Activated T-helper 1 cell treated with anti-CD3 and anti-CD28 coated beads, Interleukin-12 subunit alpha, Interleukin-12 subunit beta, Interleukin-2, Interleukin-4 antibody, amounts not matched to agents 30 ng/mL and 10 ng/mL and 1 ng/mL, durations not matched to agents 14 hours and 24 hours and 36 hours (primary cell): ENCODE results near the gene LRP10. TPM values are rescaled to one million over a fixed set of nuclear protein-coding genes. Genes with fewer than 3 reads are reported as not detected.
"Not testable (repeated sequence)": the region's sequence is repeated elsewhere in the genome, so short reads cannot be mapped to it uniquely, and the experiment has no call there.

Experiments used
- DNase-seq: peaks from one replicate; pipeline ENCODE4 v3.0.0; 2021; ENCODE audit warnings: low spot score
- H3K27ac Mint-ChIP-seq: one replicate; pipeline ENCODE4 v1.8.0; 2021; ENCODE audit warnings: mild to moderate bottlenecking, mixed read lengths
- H3K27me3 Mint-ChIP-seq: one replicate; pipeline ENCODE4 v1.8.0; 2022; ENCODE audit warnings: mild to moderate bottlenecking, moderate library complexity, mixed read lengths; ENCODE audit not compliant: insufficient read depth
- H3K36me3 Mint-ChIP-seq: one replicate; pipeline ENCODE4 v1.8.0; 2021; ENCODE audit warnings: low read depth, mixed read lengths
- H3K4me1 Mint-ChIP-seq: one replicate; pipeline ENCODE4 v1.8.0; 2021; ENCODE audit warnings: low read depth, mixed read lengths
- H3K4me3 Mint-ChIP-seq: one replicate; pipeline ENCODE4 v1.8.0; 2021; ENCODE audit warnings: mild to moderate bottlenecking, moderate library complexity, mixed read lengths
- H3K9me3 Mint-ChIP-seq: one replicate; pipeline ENCODE4 v1.8.0; 2021; ENCODE audit warnings: mixed read lengths
- intact Hi-C: fragments of 100-400 bp; cut with micrococcal nuclease; formaldehyde crosslinking; loops from one replicate; pipeline ENCODE4 v1.15.1; 2024
- total RNA-seq: library from RNA; stranded (reverse); gene quantifications from 2 replicates; pipeline ENCODE4 v1.2.3, GENCODE V29; 2022

Gene LRP10
- total RNA-seq: 44.6 and 46.0 TPM in 2 replicates

- H3K27ac Mint-ChIP-seq: peak within 1 kb of the TSS; percentile 95
- peaks cover 26% of the 10 kb centered on the region for H3K4me1 Mint-ChIP-seq
- no peaks in the 10 kb centered on the region for H3K27me3 Mint-ChIP-seq
- DNase-seq: peak; percentile 79
- H3K36me3 Mint-ChIP-seq: peaks cover 24% of the 10 kb centered on the region
- no peaks in the 10 kb centered on the region for H3K9me3 Mint-ChIP-seq
- intact Hi-C loops: loop anchor here (1.0 to 5.0 kb wide), 14 partner anchors 13 to 1602 kb away; partner anchors contain the start of genes ABHD4, ACIN1, C14orf119 and DAD1
- H3K4me3 Mint-ChIP-seq: peak within 1 kb of the TSS; percentile 91
Observed at GRCh38 chr14:22871224-22872032, at the start of gene LRP10. Gene LRP10, plus strand, starts transcription at chr14:22871740. Its CDS starts 564 bp downstream, at chr14:22872304.

- Mint-ChIP-seq H3K27me3 (peaks cover 8% of the 10 kb centered on the region), H3K4me1 (peaks cover 35% of the 10 kb centered on the region), H3K36me3 (peaks cover 2% of the 10 kb centered on the region), H3K9me3 (no peaks in the 10 kb centered on the region), H3K27ac (no peak overlapping the region), H3K4me3 (no peak overlapping the region)
- intact Hi-C loops: loop anchor here (2.0 kb wide), 2 partner anchors 161 to 251 kb away; partner anchors contain the start of gene AJUBA
- no peak for DNase-seq
Observed at GRCh38 chr14:22822016-22822570, 49.4 kb upstream of the LRP10 start.

GRCh38 chr14:22822571-22823098, 48.9 kb upstream of the LRP10 start:
- Mint-ChIP-seq H3K9me3 (no peaks in the 10 kb centered on the region), H3K27me3 (peaks cover 8% of the 10 kb centered on the region), H3K4me1 (peaks cover 35% of the 10 kb centered on the region), H3K36me3 (peaks cover 2% of the 10 kb centered on the region), H3K4me3 (peak overlapping the region; percentile 60), H3K27ac (no peak overlapping the region)
- intact Hi-C loops: loop anchor here (1.0 to 2.0 kb wide), 4 partner anchors 31 to 252 kb away; partner anchors contain the start of gene AJUBA
- peak; percentile 52 for DNase-seq

- Mint-ChIP-seq H3K4me1 (peaks cover 32% of the 10 kb centered on the region), H3K9me3 (peaks cover 6% of the 10 kb centered on the region), H3K4me3 (no peak overlapping the region), H3K27ac (no peak overlapping the region), H3K27me3 (peaks cover 5% of the 10 kb centered on the region), H3K36me3 (peaks cover 2% of the 10 kb centered on the region)
- intact Hi-C loops: no loop called here
- DNase-seq: no peak
Observed at GRCh38 chr14:22824711-22825359, 46.7 kb upstream of the LRP10 start.

GRCh38 chr14:22829076-22829660, 42.4 kb upstream of the LRP10 start:
- Mint-ChIP-seq H3K36me3 (peaks cover 21% of the 10 kb centered on the region), H3K27ac (peak overlapping the region; percentile 91), H3K4me3 (peak overlapping the region; percentile 95), H3K4me1 (peaks cover 39% of the 10 kb centered on the region)
- not testable (repeated sequence) for DNase-seq, H3K9me3 Mint-ChIP-seq, H3K27me3 Mint-ChIP-seq
- intact Hi-C loops: loop anchor here (1.0 to 2.0 kb wide), 5 partner anchors 24 to 240 kb away; partner anchors contain the start of genes DAD1, LRP10, OXA1L and RBM23

- intact Hi-C loops: loop anchor here (1.0 to 2.0 kb wide), 5 partner anchors 23 to 241 kb away; partner anchors contain the start of genes DAD1, LRP10, OXA1L and RBM23
- H3K36me3 Mint-ChIP-seq: peaks cover 22% of the 10 kb centered on the region
- H3K9me3 Mint-ChIP-seq: peaks cover 6% of the 10 kb centered on the region
Observed at GRCh38 chr14:22829661-22830442, 41.7 kb upstream of the LRP10 start, which contains the start of gene MRPL52. Gene MRPL52, plus strand, starts transcription at chr14:22829887. Its CDS starts 26 bp downstream, at chr14:22829913.

DNA sequence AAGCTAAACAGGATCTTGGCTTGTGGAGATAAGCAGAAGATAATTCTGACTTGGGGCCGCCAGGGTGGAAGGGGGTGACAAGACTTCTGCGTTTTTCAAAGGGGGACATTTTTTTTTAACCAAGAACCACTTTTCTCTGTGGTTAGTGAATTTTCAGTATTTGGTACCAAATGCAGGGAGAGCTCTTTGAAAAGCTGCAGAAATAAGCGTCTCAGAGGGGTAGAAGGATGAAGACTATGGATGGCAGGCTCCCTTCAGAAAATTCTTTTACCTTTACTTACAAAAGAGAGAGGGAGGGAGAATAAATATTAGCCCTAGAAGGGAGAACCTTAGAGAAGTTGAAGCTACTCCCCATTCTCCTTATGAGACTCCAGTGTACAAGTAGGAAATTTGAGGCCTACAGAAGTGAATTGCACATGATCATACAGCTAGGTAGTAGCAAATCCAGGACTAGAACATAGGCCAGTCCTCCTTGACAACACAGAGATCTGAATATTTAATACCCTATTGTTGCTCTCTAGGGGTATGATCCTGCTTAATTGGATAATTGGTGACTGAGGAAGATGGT, 41.0 kb upstream of the LRP10 start:
- Mint-ChIP-seq H3K9me3 (peaks cover 6% of the 10 kb centered on the region), H3K27ac (peak overlapping the region; percentile 91), H3K36me3 (peaks cover 27% of the 10 kb centered on the region), H3K4me3 (peak overlapping the region; percentile 95), H3K4me1 (peaks cover 30% of the 10 kb centered on the region), H3K27me3 (no peaks in the 10 kb centered on the region)
- no peak for DNase-seq
- intact Hi-C loops: no loop called here

More at GRCh38 chr14:22829661-22830442, 41.7 kb upstream of the LRP10 start, which contains the start of gene MRPL52:
- Mint-ChIP-seq H3K27me3 (no peaks in the 10 kb centered on the region), H3K27ac (peak within 1 kb of the TSS; percentile 91), H3K4me1 (peaks cover 33% of the 10 kb centered on the region), H3K4me3 (peak within 1 kb of the TSS; percentile 95)
- peak; percentile 81 for DNase-seq

DNA sequence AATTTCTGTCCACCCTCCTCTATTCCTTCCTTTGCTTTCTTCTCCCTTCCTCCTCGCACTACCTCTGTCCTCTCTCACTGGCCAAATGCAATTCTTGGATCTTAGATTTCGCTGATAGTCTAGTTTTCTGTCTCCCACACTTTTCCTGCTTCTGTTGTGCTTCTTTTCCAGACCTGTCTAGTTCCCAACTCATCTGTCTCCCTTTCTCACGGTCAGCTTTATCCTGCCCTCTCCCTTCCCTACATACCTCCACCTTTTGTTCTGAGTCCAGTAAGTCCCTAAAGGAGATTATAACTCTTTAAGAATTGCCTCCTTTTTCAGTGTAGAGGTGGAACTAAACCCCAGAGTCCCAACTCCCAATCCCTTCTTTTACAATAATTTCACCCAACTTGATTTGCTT, 36.0 kb upstream of the LRP10 start:
- intact Hi-C loops: no loop called here
- no peaks in the 10 kb centered on the region for H3K9me3 Mint-ChIP-seq
- DNase-seq: no peak
- H3K36me3 Mint-ChIP-seq: peaks cover 30% of the 10 kb centered on the region
- H3K4me3 Mint-ChIP-seq: no peak overlapping the region
- H3K27ac Mint-ChIP-seq: no peak overlapping the region
- peaks cover 13% of the 10 kb centered on the region for H3K27me3 Mint-ChIP-seq
- peaks cover 20% of the 10 kb centered on the region for H3K4me1 Mint-ChIP-seq

DNA sequence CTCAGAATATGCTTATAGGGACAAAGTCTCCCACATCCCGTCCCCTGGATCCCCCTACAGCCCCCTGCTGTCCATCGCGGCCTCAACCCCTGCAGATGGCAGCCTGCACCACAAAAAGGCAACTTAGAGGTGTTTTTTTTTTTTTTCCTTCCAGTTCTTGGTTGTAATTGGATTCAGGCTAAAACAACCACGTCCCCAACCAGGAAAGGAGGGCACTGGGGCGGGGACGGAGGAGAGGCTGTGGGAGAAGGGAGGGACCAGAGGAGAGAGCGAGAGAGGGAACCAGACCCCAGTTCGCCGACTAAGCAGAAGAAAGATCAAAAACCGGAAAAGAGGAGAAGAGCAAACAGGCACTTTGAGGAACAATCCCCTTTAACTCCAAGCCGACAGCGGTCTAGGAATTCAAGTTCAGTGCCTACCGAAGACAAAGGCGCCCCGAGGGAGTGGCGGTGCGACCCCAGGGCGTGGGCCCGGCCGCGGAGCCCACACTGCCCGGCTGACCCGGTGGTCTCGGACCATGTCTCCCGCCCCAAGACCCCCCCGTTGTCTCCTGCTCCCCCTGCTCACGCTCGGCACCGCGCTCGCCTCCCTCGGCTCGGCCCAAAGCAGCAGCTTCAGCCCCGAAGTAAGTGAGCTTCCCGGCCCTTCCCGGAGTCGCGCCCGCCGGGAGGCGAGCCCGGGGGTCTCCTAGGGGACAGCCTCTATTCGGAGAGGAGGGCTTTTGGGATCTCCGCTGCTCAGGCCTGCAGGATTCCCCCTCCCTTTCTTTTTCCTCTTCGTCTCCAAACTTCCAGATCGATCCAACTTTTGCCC, 35.0 kb upstream of the LRP10 start, which contains the start of gene MMP14:
MMP14 (plus strand) TSS at position 285 of the 813 bp plus-strand sequence; CDS start at position 518, 233 bp downstream.
- no peak for DNase-seq
- Mint-ChIP-seq H3K27ac (no peak within 1 kb of the TSS), H3K9me3 (no peaks in the 10 kb centered on the region), H3K36me3 (peaks cover 23% of the 10 kb centered on the region), H3K4me3 (peak within 1 kb of the TSS; percentile 72), H3K4me1 (peaks cover 11% of the 10 kb centered on the region), H3K27me3 (peaks cover 13% of the 10 kb centered on the region)
- intact Hi-C loops: no loop called here

DNA sequence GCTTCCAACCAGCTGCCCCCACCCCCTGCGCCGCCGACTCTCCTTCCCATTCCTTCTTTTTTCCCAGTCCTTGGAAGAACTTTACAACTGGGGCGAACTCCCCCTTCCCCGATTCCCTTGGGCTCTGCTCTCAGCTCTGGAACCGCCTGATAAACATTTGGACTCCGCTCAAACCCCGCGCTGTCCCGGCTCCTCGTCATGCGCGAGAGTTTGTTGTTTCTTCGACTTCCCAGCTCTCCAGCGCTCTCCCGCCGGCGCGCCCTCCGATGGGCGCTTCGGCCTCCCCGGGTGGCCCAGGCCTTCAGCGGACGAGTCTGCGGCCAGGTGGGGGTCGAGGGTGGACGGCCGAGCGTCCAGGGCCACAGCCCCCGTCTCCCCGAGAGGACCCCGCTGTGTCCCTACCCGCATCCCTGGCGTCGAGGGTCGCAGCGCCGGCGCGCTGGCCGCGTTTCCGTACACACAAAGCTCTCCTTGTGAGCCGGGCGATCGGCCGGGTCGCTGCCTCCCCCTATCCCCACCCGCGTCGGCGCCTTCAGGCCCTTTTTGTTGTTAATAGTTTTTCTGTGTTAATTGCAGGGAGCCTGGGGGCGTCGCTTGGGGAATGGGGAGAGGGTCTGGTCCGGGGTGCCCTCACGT, 34.3 kb upstream of the LRP10 start:
- intact Hi-C loops: no loop called here
- Mint-ChIP-seq H3K4me1 (peaks cover 5% of the 10 kb centered on the region), H3K4me3 (peak overlapping the region; percentile 72), H3K27ac (no peak overlapping the region), H3K9me3 (no peaks in the 10 kb centered on the region), H3K27me3 (peaks cover 13% of the 10 kb centered on the region), H3K36me3 (peaks cover 18% of the 10 kb centered on the region)
- no peak for DNase-seq
